ENCODE results near the gene DNAJA3. TPM values are rescaled to one million over a fixed set of nuclear protein-coding genes. Genes with fewer than 3 reads are reported as not detected.

The DNAJA3 gene
- total and polyA plus RNA-seq, 9 of the 15 experiments (the other 6 are each of a cell fraction or from before 2014, with no cell fraction given), result 8.1 to 105 (median 79.0) TPM

- intact Hi-C loops (cut with micrococcal nuclease) (no loop called here), in situ Hi-C loops (cut with MboI) (no loop called here)
- Histone ChIP-seq H3K27ac (ENCODE audit: extremely low read depth, low read depth, low read length) (no peak overlapping the region), H3K9ac (ENCODE audit: insufficient read depth in 1 of 2, low read depth in 2 of 2, low read length in 2 of 2) (no peak overlapping the region), H3K4me3 (no peak overlapping the region), H3K36me3 (ENCODE audit: control insufficient read depth, insufficient read depth, low read length) (peaks cover 22% of the 10 kb centered on the region), H3K4me1 (replicated peaks in 1 of 2; ENCODE audit: control insufficient read depth in 2 of 2, insufficient read depth in 2 of 2, low read length in 2 of 2) (peaks cover 0 to 6% of the 10 kb centered on the region in 2 experiments; a peak in 3 of 5 replicates), H3K79me2 (ENCODE audit: control insufficient read depth, insufficient read depth, low read length) (peaks cover 29% of the 10 kb centered on the region; the same call in 2 of the 3 replicates), H3K9me1 (ENCODE audit: control insufficient read depth, insufficient read depth, low read length) (no peaks in the 10 kb centered on the region), H3K27me3 (ENCODE audit: control insufficient read depth in 2 of 2, insufficient read depth in 2 of 2, low read length in 2 of 2) (no peaks in the 10 kb centered on the region), H3K9me3 (replicated peaks; ENCODE audit: control insufficient read depth, insufficient read depth, low read depth, low read length) (no peaks in the 10 kb centered on the region), H2AFZ (ENCODE audit: low read depth, low read length) (no peak overlapping the region), H3K4me2 (ENCODE audit: insufficient read depth, low read length) (no peak overlapping the region), H4K20me1 (replicated peaks; ENCODE audit: control insufficient read depth, insufficient read depth, low read length) (peaks cover 11% of the 10 kb centered on the region; the same call in 1 of the 2 replicates)
- no peak for DNase-seq (ENCODE audit: extremely low read depth in 1 of 4, low spot score in 3 of 4)
- no TSS peak for BruUV-seq (replicated peaks)
- 77% methylated on average over 4 of the region's 5 CpGs for WGBS (ENCODE audit: insufficient coverage, low coverage, missing lambda C conversion rate)
- no peak for FAIRE-seq
- ChIA-PET CTCF (ENCODE audit: low intra/inter-chr PET ratio) (no interaction called here), POLR2A (interaction anchor here (0.9 to 3.4 kb wide), 4 partner anchors 10 to 25 kb away, joined by 3 to 10 read pairs (median 4); partner anchors contain the start of gene HMOX2)
- ATAC-seq, result no peak
- TF ChIP-seq NFIX (CRISPR knock-in tag; IDR thresholded peaks at IDR 0.05; ENCODE audit: low read depth), result no peak
- no peak for TF ChIP-seq TCF15 (CRISPR knock-in tag; IDR thresholded peaks at IDR 0.05)
- no peak for TF ChIP-seq ZFP36 (IDR thresholded peaks at IDR 0.05; ENCODE audit: low read depth, low read length, partially characterized antibody)
- TF ChIP-seq CREB5 (CRISPR knock-in tag; IDR thresholded peaks at IDR 0.05), result no peak
- TF ChIP-seq KDM1A (IDR thresholded peaks at IDR 0.05), result no peak
- no peak for TF ChIP-seq IRF1 (CRISPR knock-in tag; IDR thresholded peaks at IDR 0.05; ENCODE audit: borderline replicate concordance)
- TF ChIP-seq CBX1 (IDR thresholded peaks at IDR 0.05; ENCODE audit: low read depth), result no peak
Measured at GRCh38 chr16:4501071-4501478, 75.4 kb downstream of the DNAJA3 start.
